ENCODE measurements around the gene THAP7. TPM values are rescaled to one million over a fixed set of nuclear protein-coding genes. Genes with fewer than 3 reads are reported as not detected.
"Not testable (repeated sequence)": the region's sequence is repeated elsewhere in the genome, so short reads cannot be mapped to it uniquely, and the experiment has no call there.

THAP7 gene
- total and polyA plus RNA-seq, 9 donors, result 7.8 to 54.9 (median 39.3) TPM

- 87 to 88% (median 88%) methylated on average over 15 of the region's 15 CpGs for WGBS, 3 donors
Measured at GRCh38 chr22:21043860-21044535, 42.1 kb upstream of the THAP7 start.

GRCh38 chr22:21042978-21043859, 41.3 kb upstream of the THAP7 start:
- intact Hi-C loops (cut with DNase I), result no loop called here
- Histone ChIP-seq H3K36me3 (no peaks in the 10 kb centered on the region), H3K27me3 (no peaks in the 10 kb centered on the region), H3K9me3 (no peaks in the 10 kb centered on the region), H3K4me3 (no peak overlapping the region), H3K27ac (no peak overlapping the region), H3K4me1 (ENCODE audit: insufficient read depth) (peaks cover 6% of the 10 kb centered on the region)
- no peak for TF ChIP-seq EP300 (IDR thresholded peaks at IDR 0.05)
- TF ChIP-seq CTCF (IDR thresholded peaks at IDR 0.05), result no peak
- TF ChIP-seq POLR2A (IDR thresholded peaks at IDR 0.05), result no peak
- DNase-seq, result no peak
- 89 to 91% (median 91%) methylated on average over 6 of the region's 6 CpGs for WGBS, 3 donors

More at GRCh38 chr22:21043860-21044535, 42.1 kb upstream of the THAP7 start:
- no peak for DNase-seq
- no peak overlapping the region for H3K27ac ChIP-seq
- peaks cover 4% of the 10 kb centered on the region for H3K4me1 ChIP-seq (ENCODE audit: insufficient read depth)
- TF ChIP-seq CTCF (IDR thresholded peaks at IDR 0.05) (no peak), POLR2A (IDR thresholded peaks at IDR 0.05) (no peak), EP300 (IDR thresholded peaks at IDR 0.05) (no peak)
- intact Hi-C loops (cut with DNase I), result no loop called here
- H3K4me3 ChIP-seq, result no peak overlapping the region
- no peaks in the 10 kb centered on the region for H3K36me3 ChIP-seq
- H3K27me3 ChIP-seq, result no peaks in the 10 kb centered on the region
- no peaks in the 10 kb centered on the region for H3K9me3 ChIP-seq

- Histone ChIP-seq H3K36me3 (no peaks in the 10 kb centered on the region), H3K9me3 (no peaks in the 10 kb centered on the region), H3K27ac (no peak overlapping the region), H3K27me3 (no peaks in the 10 kb centered on the region), H3K4me1 (ENCODE audit: insufficient read depth) (peaks cover 7% of the 10 kb centered on the region), H3K4me3 (no peak overlapping the region)
- intact Hi-C loops (cut with DNase I), result no loop called here
- DNase-seq, result no peak
- TF ChIP-seq POLR2A (IDR thresholded peaks at IDR 0.05) (no peak), EP300 (IDR thresholded peaks at IDR 0.05) (no peak), CTCF (IDR thresholded peaks at IDR 0.05) (no peak)
- WGBS, 3 donors, result 87 to 88% (median 88%) methylated on average over 4 of the region's 4 CpGs
Measured at GRCh38 chr22:21041937-21042336, 40.0 kb upstream of the THAP7 start.

GRCh38 chr22:21039158-21039557, 37.2 kb upstream of the THAP7 start:
- WGBS, 3 donors, result 89 to 95% (median 92%) methylated on average over 5 of the region's 5 CpGs

GRCh38 chr22:21038405-21038804, 36.5 kb upstream of the THAP7 start:
- Histone ChIP-seq H3K4me1 (ENCODE audit: insufficient read depth) (peaks cover 3% of the 10 kb centered on the region), H3K9me3 (no peaks in the 10 kb centered on the region), H3K27ac (no peak overlapping the region), H3K4me3 (no peak overlapping the region), H3K27me3 (no peaks in the 10 kb centered on the region), H3K36me3 (no peaks in the 10 kb centered on the region)
- DNase-seq, result no peak
- TF ChIP-seq CTCF (IDR thresholded peaks at IDR 0.05), result no peak
- no peak for TF ChIP-seq EP300 (IDR thresholded peaks at IDR 0.05)
- no peak for TF ChIP-seq POLR2A (IDR thresholded peaks at IDR 0.05)
- 4 to 7% (median 6%) methylated on average over 2 of the region's 2 CpGs for WGBS, 3 donors
- intact Hi-C loops (cut with DNase I), result no loop called here

More at GRCh38 chr22:21039158-21039557, 37.2 kb upstream of the THAP7 start:
- H3K9me3 ChIP-seq; H3K4me3 ChIP-seq; H3K4me1 ChIP-seq (ENCODE audit: insufficient read depth); H3K27me3 ChIP-seq; H3K36me3 ChIP-seq; DNase-seq; H3K27ac ChIP-seq; intact Hi-C loops (cut with DNase I): not testable (repeated sequence)
